ENCODE measurements around the gene SNX2.
"Not testable (repeated sequence)": the region's sequence is repeated elsewhere in the genome, so short reads cannot be mapped to it uniquely, and the experiment has no call there.

The SNX2 gene

GRCh38 chr5:122836947-122837346 is 62.1 kb downstream of the SNX2 start:
- no peak overlapping the region for H3K4me3 ChIP-seq
- H3K27ac ChIP-seq: no peak overlapping the region

DNA sequence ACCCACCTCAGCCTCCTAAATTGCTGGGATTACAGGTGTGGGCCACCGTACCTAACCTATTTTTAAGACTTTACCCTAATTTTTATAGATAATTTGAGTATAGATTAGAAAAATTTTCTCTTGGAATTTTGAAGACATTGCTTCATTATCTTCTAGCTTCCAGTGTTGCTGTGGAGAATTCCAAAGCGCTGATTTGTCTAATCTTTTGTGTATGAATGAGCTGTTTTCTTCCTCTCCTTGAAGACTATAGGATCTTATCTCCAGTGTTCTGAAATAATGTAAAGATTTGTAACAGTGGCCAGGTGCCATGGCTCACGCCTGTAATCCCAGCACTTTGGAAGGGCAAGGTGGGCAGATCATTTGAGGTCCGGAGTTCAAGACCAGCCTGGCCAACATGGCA is 64.9 kb downstream of the SNX2 start:
- no peak overlapping the region for H3K27ac ChIP-seq

GRCh38 chr5:122842016-122842580 is 67.2 kb downstream of the SNX2 start:
- Histone ChIP-seq H3K4me3 (no peak overlapping the region), H3K27ac (no peak overlapping the region)

More for the DNA sequence above, 64.9 kb downstream of the SNX2 start:
- H3K4me3 ChIP-seq: no peak overlapping the region

GRCh38 chr5:122844136-122844909 is 69.4 kb downstream of the SNX2 start:
- Histone ChIP-seq H3K27ac (peak overlapping the region in 20 of 21 experiments; percentile 73 to 97 (median 90)), H3K4me3 (peak overlapping the region; percentile 66 to 95 (median 80))

- Histone ChIP-seq H3K27ac (peak overlapping the region; percentile 73 to 97 (median 90)), H3K4me3 (peak overlapping the region; percentile 66 to 95 (median 80))
These were observed 70.0 kb downstream of the SNX2 start for GRCh38 chr5:122844910-122845228.

DNA sequence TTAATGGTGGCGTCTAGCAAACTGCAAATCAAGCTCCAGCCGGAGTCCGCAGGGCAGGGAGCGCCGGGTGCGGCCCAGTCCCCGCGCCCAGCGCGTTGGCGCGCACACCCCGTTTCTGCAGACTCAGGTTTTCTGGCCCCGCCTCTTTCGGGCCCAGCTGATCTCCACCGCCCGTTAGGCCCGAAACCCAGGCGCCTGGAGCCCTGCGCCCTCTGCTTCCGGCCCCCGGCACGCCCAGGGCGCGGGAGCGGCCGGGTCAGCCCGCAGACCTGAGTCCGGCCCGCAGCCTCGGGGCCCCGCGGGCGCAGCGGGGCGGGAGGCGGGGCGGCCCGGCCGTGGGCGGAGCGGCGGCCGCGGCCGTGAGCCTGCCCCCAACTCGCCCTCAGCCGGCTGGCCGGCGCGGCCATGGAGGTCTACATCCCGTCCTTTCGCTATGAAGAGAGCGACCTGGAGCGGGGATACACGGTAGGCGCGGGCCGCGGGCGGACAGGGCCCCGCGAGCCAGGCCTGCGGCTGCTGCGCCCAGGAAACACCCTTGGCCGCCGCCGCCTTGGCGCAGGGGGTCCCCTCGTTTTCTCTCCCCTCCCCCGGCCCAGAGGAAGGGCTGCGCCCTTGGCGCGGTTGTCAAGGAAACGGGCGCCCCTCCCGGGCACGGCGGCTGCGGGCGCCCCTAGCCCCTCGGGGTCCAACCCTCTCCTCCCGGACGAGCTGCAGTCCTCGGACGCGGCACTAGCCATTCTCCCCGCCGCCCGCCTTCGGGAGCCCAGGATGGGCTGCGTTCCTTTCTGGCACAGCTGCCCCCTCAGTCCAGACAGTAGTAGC is 70.6 kb downstream of the SNX2 start, which contains the start of gene SNX24:
SNX24 (plus strand) TSS at position 385 of the 822 bp plus-strand sequence; CDS start at position 406, 21 bp downstream.
- peak within 1 kb of the TSS; percentile 74 to 97 (median 90) for H3K27ac ChIP-seq
- peak within 1 kb of the TSS; percentile 66 to 95 (median 80) for H3K4me3 ChIP-seq

- peak overlapping the region in 20 of 21 experiments; percentile 79 to 97 (median 90) for H3K27ac ChIP-seq
- peak overlapping the region; percentile 66 to 95 (median 80) for H3K4me3 ChIP-seq
These were observed 71.2 kb downstream of the SNX2 start for GRCh38 chr5:122846051-122846550.

DNA sequence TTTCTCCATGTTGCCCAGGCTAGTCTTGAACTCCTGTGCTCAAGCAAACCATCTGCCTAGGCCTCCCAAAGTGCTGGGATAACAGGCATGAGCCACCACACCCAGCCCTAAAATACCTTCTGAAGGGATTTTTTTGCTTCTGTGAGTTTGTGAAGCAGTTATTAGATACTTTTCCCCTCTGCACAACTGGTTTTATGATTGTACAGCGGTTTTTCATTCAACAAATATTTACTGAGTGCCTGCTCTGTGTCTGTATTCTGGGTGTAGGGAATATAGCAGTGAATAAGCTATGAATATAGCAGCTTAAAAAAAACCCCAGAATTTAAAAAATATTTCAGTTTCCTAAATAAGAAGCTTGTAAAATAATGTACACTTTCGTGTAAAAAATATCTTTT is 72.8 kb downstream of the SNX2 start:
- no peak overlapping the region for H3K27ac ChIP-seq

GRCh38 chr5:122849771-122850170 is 74.9 kb downstream of the SNX2 start:
- Histone ChIP-seq H3K27ac (peak overlapping the region in 4 of 21 experiments; percentile 10 to 55 (median 30)), H3K4me3 (no peak overlapping the region)

More for the DNA sequence above, 72.8 kb downstream of the SNX2 start:
- H3K4me3 ChIP-seq: no peak overlapping the region

DNA sequence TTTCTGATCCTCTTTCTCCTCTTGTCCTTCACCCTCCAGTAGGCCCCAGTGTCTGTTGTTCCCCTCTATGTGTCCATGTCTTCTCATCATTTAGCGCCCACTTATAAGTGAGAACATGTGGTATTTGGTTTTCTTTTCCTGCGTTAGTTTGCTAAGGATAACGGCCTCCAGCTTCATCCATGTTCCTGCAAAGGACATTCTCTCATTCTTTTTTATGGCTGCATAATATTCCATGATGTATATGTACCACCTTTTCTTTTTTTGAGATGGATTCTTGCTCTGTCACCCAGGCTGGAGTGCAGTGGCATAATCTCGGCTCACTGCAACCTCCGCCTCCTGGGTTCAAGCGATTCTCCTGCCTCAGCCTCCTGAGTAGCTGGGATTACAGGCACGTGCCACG is 82.7 kb downstream of the SNX2 start:
- H3K4me3 ChIP-seq, H3K27ac ChIP-seq: not testable (repeated sequence)

DNA sequence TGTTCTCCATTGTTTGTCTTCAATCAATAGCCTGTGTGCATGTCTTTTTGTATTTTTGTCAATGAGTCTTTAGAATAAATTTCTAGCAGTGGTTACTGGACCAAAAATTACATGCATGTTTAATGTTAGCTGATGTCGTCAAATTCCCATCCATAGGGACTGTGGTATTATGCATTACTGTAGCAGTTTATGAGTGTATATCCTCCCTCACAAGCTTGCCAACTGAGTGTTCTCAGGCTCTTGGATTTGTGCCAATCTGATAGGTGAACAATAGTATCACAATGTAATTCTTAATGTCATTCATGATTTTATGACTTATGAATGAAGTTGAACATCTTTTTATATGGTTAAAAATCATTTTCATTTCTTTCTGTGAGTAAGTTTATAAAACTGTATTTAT is 83.6 kb downstream of the SNX2 start:
- Histone ChIP-seq H3K27ac (no peak overlapping the region), H3K4me3 (no peak overlapping the region)

- Histone ChIP-seq H3K27ac (no peak overlapping the region), H3K4me3 (no peak overlapping the region)
These were observed 88.4 kb downstream of the SNX2 start for GRCh38 chr5:122863240-122863639.

- no peak overlapping the region for H3K27ac ChIP-seq
- no peak overlapping the region for H3K4me3 ChIP-seq
These were observed 88.8 kb downstream of the SNX2 start for GRCh38 chr5:122863721-122864120.

GRCh38 chr5:122864400-122864799 is 89.5 kb downstream of the SNX2 start:
- H3K4me3 ChIP-seq: no peak overlapping the region
- H3K27ac ChIP-seq: no peak overlapping the region

DNA sequence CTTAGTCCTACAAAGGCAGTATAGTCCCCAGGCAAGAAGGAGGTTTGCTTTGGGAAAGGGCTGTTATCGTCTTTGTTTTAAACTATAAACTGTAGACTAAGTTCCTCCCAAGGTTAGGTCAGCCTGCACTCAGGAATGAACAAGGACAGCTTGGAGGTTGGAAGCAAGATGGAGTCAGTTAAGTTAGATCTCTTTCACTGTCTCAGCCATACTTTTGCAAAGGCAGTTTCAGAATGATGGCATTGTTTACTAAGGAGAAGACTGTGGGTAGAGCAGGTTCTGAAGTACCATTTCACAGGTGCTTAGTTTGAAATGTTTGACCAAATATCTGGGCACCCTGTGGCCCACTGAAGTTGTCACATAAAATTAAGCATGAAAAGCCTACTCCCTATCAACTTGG is 90.0 kb downstream of the SNX2 start:
- Histone ChIP-seq H3K27ac (no peak overlapping the region), H3K4me3 (no peak overlapping the region)

- Histone ChIP-seq H3K27ac (peak overlapping the region in 1 of 21 experiments; percentile 33), H3K4me3 (no peak overlapping the region)
These were observed 95.5 kb downstream of the SNX2 start for GRCh38 chr5:122870219-122870856.

DNA sequence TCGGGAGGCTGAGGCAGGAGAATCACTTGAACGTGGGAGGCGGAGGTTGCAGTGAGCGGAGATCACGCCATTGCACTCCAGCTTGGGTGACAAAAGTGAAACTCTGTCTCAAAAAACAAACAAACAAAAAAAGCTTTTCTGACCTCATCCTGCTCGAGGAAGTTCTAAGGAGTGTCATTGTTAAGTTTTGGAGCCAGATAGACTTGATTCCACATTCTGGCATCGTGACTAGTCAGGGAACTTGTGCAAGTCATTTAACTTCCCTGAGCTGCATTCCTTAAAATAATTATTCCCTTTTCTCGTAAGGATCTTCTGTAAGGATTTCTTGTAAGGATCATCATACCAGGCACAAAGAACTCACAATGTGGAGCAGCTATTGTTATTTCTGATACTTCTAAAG is 96.8 kb downstream of the SNX2 start:
- no peak overlapping the region for H3K4me3 ChIP-seq
- no peak overlapping the region for H3K27ac ChIP-seq

DNA sequence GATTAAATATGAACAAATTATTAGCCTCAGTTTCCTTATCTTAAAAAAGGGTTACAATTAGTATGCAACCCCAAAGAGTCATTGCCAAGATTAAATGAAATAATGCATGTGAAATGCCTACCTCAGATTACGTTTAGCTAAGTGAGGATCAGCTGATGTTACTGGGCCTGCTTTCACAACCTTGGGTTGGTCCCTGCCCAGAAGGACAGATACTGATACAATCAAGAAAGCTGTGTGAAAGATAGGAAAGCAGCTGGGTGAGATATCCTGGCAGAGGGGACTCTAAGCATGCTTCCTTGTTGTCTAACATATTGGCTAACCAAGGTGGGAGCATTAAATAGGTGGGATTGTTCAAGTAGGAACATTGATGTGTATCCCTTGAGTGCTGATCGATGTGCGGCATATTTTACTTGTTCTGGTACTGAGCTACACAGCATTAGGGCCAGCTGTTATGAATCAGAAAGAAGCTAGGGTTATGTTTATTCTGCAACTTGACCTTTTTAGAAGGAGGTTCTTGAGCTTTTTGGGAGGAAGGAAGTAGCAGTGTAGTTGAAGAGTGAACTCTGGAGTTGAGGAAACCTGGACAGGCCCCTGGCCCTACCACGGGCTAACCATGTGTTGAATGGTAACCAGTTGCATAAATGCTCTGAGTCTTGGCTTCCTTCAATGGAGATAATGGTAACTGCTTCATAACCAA is 99.4 kb downstream of the SNX2 start:
- Histone ChIP-seq H3K4me3 (no peak overlapping the region), H3K27ac (no peak overlapping the region)

GRCh38 chr5:122877518-122877917 is 102.6 kb downstream of the SNX2 start:
- Histone ChIP-seq H3K27ac (no peak overlapping the region), H3K4me3 (no peak overlapping the region)

Data from skin epidermis (tissue), 12 donors.